ENCODE results near the gene MAGEC3.
"Not testable (repeated sequence)": the region's sequence is repeated elsewhere in the genome, so short reads cannot be mapped to it uniquely, and the experiment has no call there.

The MAGEC3 gene, protein sequence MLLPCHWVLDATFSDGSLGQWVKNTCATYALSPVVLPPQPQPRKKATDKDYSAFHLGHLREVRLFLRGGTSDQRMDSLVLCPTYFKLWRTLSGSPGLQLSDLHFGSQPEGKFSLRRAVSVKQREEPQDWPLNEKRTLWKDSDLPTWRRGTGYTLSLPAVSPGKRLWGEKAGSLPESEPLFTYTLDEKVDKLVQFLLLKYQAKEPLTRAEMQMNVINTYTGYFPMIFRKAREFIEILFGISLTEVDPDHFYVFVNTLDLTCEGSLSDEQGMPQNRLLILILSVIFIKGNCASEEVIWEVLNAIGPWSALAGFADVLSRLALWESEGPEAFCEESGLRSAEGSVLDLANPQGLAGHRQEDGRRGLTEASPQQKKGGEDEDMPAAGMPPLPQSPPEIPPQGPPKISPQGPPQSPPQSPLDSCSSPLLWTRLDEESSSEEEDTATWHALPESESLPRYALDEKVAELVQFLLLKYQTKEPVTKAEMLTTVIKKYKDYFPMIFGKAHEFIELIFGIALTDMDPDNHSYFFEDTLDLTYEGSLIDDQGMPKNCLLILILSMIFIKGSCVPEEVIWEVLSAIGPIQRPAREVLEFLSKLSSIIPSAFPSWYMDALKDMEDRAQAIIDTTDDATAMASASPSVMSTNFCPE
- long read RNA-seq, donor 1: 0 reads
- long read RNA-seq, donor 2: 0 reads
- long read RNA-seq, donor 3: 0 reads
- long read RNA-seq, donor 4: 0 reads
- long read RNA-seq, donor 5: 0 reads
- long read RNA-seq, donor 6: 0 reads
- long read RNA-seq, donor 7: 0 reads
- long read RNA-seq, donor 8: 0 reads

- no peak for DNase-seq
Measured at GRCh38 chrX:141838016-141838415, at the start of gene MAGEC3. Gene MAGEC3, plus strand, starts transcription at chrX:141838316. Its CDS starts 0 bp downstream, at chrX:141838316.

DNA sequence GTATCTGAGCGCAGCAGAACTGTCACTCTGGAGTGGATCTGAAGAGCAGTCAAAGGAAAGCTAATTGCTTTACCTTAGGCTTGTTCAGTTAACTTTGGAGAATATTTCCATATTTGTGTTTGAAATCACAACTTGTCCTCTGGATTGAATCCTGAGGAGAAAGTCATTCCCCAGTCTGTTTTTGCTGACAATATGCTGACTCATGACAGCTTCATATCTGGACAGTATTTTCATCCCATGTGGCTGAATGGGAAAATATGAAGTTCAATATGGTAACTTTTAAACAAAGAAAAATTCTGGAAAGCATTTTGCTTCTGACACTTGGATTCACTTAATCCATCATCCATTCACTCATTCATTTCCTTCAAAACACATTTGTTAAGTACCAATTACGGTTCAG is 46.3 kb upstream of the MAGEC3 start:
- DNase-seq: no peak

- no peak for DNase-seq
Measured at GRCh38 chrX:141811438-141811837, 26.7 kb upstream of the MAGEC3 start.

DNA sequence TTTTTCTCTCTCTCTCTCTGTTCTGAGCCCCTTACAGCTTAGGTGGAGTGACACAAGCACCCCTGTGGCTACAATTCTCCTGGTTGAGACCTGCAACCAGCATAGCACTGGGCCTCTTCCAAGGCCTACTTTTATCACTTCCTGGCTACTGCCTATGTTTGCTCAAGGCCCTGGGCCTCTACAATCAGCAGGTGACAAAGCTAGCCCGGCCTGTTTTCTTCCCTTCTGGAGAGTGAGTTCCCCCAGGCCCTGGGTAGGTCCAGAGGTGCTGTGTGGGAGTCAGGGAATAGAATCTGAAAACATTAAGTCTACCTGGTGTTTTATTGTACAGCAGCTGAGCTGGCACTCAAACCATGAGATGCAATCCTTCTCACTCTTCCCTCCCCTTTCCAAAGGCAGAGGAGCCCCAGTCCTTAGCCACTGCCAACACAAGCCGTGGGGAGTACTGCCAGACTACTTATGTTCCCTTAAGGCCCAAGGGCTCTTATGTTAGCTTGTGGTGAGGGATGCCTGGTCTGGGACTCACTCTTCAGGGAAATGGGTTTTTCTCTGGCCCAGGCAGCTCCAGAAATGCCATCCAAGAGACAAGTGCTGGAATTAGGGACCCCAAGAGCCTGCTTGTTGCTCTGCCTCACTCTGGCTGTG is 23.8 kb upstream of the MAGEC3 start:
- DNase-seq: no peak

DNA sequence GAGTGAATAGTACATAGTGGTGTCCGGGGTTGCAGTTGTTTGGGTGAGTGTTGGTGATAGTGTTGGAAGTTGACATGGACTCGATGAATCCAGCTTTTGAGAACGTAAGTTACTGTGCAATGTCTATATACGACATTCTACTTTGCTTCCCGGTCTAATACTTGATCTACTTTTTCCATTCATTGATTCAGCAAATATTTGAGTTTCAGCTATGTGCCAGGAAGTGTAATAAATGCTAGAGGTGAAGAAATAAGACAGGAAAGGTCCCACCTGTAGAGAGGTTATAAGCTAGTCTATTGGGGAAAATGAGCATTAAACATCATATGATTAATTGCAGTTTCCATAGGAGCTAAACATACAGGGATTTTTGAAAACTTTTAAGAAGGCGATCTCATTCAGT is 22.2 kb upstream of the MAGEC3 start:
- no peak for DNase-seq

GRCh38 chrX:141832247-141832646 is 5.9 kb upstream of the MAGEC3 start:
- no peak for DNase-seq

- no peak for DNase-seq
Measured at GRCh38 chrX:141839856-141840255, 1.7 kb downstream of the MAGEC3 start.

DNA sequence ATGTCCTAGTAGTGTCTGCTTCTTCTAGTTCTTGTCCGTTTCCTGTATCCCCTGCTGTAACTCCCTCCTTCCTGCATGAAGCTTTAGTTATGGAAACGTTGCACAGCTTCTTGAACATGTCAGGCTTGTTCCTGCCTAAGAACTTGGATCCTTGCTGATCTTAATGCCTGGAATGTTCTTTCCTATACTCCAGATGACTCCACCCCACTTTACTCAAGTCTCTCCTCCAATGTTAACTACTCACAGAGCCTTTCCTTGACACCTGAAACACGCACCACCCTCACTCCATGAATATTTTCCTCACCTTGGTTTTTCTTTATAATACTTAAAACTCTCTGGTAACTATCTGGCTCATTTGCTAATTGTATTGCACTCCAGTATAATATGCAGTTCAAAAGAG is 19.4 kb downstream of the MAGEC3 start:
- DNase-seq: no peak

DNA sequence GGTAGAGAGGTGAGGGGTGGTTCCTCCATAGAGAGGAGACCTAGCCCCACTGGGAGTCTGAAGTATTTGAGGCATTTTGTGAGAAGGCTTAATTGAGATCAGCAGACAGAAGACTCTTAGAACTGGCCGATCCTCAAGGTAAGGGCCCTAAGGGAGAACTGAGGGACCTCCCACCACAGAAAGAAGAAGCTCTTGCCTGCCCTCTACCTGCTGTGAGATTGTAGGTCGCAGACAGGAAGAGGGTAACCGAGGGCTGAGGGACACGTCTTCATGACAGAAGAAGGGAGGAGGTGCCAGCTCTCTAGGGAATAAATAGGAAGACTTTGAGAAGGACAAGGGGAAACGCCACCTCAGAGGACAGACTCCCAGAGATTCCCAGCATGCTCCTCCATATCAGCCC is 41.5 kb downstream of the MAGEC3 start:
- no peak for DNase-seq

DNA sequence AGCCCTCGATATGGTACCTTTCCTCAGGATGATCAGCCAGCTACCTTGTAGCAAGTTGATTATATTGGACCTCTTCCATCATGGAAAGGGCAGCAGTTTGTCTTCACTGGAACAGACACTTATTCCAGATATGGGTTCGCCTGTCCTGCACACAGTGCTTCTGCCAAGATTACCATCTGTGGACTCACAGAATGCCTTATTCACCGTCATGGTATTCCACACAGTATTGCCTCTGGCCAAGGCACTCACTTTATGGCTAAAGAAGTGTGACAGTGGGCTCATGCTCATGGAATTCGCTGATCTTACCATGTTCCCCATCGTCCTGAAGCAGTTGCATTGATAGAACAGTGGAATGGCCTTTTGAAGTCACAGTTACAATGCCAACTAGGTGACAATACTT is 50.7 kb downstream of the MAGEC3 start:
- not testable (repeated sequence) for DNase-seq

DNA sequence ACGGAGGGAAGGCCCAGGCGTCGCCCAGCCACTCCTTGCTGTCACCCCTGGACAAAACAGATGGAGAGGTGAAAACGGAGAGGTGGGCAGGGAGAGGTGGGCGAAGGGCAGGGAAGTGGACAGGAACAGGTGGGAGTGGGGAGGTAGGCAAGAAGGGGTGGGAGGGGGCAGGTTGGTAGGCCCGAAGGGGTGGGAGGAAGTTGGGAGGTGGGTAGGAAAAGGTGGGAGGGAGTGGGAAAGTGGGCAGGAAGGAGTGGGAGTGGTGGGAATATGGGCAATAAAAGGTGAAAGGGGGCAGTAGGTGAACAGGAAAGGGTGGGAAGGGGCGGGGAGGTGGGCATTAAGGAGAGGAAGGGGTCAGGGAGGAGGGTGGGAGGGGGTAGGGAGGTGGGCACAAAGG is 56.6 kb downstream of the MAGEC3 start:
- DNase-seq: no peak

DNA sequence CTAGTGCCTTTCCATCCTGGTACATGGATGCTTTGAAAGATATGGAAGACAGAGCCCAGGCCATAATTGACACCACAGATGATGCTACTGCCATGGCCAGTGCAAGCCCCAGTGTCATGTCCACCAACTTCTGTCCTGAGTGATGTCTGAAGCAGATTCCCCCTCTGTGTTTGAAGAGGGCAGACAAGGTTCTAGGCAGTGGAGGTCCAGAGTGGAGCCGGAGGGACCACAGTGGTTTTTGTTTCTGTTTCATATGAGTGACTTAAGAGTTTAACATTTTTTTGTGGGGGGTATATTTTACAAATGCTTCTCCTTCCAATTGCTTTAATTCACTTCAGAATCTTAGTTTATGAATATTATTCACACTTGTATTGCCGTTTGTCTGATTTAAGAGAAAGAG is 59.6 kb downstream of the MAGEC3 start:
- DNase-seq: no peak

DNA sequence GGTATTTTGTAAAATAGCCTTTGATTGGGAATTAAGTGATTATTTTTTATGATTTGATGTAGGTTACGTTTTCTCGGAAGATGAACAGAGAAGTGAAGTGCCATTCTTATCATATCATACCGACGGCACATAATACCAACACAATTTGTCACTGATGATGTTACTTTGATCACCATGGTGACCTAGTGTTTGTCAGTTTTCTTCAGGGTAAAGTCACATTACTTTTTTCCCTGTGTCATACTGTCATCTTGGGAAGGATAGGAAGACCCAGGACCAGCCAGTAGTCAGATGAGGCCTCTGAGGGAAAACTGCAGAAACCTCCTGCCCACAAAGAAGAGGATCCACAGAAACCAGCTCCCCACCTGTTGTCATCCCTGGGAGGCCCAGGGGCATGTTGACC is 64.2 kb downstream of the MAGEC3 start:
- DNase-seq: no peak

- DNase-seq: no peak
Measured at GRCh38 chrX:141903400-141904155, 65.5 kb downstream of the MAGEC3 start, which contains the start of gene MAGEC1. Gene MAGEC1, plus strand, starts transcription at chrX:141903894. Its CDS starts 1,179 bp downstream, at chrX:141905073.

GRCh38 chrX:141904262-141904661 is 66.1 kb downstream of the MAGEC3 start:
- no peak for DNase-seq

- DNase-seq: no peak
Measured at GRCh38 chrX:141917801-141918200, 79.7 kb downstream of the MAGEC3 start.

DNA sequence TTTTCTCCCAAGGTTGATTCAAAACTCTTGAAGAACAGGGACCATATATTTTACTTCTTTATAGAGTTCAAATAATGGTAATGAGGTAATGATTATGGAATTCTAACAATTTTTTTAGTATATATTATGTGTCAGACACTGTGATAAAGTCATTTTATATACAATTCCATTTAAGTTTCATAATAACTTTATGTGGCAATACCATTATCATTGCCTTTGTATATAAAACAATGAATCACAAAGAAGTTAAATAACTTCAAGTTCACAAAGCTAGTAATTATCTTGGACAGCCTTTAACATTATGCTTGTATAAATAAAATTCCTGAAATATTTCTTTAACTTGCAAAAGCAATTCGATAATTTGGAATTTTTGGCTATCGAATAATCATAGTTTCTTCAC is 86.2 kb downstream of the MAGEC3 start:
- no peak for DNase-seq

DNA sequence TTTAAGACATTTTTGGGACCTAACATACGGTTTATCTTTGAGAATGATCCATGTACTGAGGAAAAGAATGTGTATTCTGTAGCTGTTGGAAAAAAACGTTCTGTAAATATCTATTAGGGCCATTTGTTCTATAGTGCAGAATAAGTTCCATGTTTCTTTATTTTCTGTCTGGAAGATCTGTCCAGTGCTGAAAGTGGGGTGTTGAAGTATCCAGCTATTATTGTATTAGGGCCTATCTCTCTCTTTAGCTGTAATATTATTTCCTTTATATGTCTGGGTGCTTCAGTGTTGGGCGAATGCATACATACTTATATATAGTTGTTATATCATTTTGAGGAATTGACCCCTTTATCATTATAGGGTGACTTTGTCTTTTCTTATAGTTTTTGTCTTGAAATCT is 90.3 kb downstream of the MAGEC3 start:
- no peak for DNase-seq

DNA sequence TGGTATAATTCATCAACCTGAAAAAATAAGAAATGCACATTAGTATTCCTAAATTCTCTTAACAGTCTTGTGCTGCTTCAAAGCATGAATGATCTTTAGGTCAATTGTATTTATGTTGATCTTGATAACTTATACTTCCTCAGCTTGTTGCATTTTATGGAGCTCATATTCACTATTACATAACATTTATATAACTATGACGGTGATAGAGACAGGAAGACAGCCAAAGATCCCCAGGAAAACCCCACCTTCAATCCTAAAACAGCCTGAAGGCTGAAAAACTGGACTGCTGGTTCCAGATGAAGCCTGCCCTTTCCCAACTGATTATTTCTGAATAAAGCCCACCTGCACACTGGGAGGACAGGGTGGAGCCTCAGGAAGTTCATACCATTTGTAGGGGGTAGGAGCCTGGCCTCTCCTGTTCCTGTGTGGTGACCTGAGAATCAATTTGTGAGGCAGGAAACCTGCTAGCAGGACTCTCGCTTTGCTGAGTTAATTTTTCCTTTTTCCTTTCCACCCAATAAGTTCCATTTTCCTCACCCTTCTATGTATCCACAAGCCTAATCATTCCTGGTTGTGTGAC is 96.0 kb downstream of the MAGEC3 start:
- DNase-seq: no peak

DNA sequence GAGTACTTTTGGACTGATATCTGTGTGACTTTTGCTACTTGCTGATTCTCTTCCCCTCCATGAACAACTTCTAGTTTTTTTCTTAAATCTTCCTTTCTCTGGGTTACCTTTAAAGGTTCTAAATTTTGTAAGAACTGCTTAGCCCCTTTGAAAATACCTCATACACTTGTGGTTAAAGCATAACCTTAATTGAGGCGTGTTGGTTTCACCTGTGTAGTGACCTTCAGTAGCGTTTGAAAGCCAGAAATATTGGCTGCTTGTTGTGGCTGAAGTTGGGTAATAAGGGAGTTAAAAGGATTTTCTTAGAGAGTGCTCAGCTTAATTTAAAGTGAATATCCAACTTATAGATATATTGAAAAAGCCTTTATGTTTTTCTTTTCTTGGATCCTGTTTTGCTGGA is 97.5 kb downstream of the MAGEC3 start:
- DNase-seq: no peak

DNA sequence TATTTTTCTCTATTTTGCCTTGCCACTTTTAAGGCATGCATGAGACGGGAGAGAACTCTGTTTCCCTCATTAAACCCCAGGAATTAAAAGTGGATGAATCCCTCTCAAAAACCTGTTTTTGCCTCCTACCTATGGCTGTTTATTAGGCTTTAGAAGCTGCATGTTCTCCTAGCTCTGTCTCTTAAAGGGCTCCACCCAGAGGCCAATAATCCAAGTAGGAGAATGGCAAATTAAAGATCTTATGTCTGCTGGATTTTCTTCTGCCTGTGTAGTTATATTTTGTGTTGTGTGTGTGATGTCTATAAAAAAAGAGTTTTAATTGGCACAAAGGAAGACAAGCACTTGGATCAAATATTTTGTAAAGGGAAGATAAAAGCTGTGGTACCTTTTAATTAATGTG is 98.0 kb downstream of the MAGEC3 start:
- DNase-seq: no peak

GRCh38 chrX:141941234-141941633 is 103.1 kb downstream of the MAGEC3 start:
- no peak for DNase-seq

Data from right kidney (tissue), 9 donors.